Activated T-helper 1 cell treated with Interleukin-2 at 50 U/mL for 16 hours (primary cell): Measurements from ENCODE around the gene PPP3CA.
"Not testable (repeated sequence)": the region's sequence is repeated elsewhere in the genome, so short reads cannot be mapped to it uniquely, and the experiment has no call there.

ENCODE experiments used
- DNase-seq: peaks from one replicate; pipeline ENCODE4 v3.0.0-alpha.2; 2020; ENCODE audit warnings: low read depth

Gene PPP3CA

GRCh38 chr4:101252721-101253120, 94.6 kb downstream of the PPP3CA start:
- DNase-seq = no peak

DNA sequence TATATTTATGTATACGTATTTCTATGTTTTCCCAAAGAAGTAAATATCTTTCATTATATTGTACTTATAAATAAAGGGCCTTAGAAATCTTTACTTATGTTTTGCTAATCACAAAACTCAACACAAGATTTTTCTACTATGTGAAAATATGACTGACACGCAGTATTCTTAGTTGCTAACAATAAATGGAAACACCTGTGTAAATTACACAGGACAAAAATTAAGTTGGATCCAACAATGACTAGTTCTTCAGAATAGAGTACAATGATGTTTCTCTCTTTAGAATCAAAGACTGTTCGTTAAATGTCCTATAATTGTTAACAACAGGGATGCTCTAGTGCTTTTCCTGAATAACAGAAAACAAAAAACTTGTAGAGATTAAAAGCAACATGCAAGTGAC, 96.1 kb downstream of the PPP3CA start:
- DNase-seq = no peak

- no peak for DNase-seq
Measured at GRCh38 chr4:101244349-101244748, 103.0 kb downstream of the PPP3CA start.

DNA sequence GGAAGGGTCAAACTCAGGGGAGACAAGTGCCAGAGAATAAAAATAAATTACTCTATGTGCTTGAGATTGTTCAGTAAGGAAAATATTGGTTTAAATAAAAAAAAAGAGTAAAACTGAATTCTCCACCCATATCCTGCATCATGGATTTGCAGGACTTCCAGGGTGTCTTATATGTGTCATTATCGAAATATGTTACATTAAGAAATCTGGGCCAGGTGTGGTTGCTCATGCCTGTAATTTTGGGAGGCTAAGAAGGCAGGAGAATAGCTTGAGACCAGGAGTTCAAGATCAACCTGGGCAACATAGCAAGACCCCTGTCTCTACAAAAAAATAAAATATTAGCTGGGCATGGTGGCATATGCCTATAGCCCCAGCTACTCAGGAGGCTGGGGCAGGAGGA, 104.9 kb downstream of the PPP3CA start:
- no peak for DNase-seq

DNA sequence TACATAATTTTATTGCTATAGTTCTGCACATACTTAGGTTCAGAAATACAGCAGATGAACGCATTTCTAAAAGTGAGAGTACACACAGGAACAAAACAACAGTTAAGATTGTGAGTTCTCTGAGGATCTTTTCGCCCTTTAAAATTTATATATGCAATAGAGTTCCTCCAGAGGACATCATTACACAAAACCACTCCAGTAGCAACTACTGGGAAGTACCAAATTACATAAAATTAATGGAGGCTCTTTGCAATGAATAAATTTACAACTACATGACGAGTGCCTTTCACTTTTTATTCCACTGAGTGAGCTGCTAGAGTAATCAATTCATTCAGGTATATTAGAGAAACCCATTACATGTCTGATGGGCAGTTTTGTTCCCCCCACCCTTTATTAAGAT, 107.2 kb downstream of the PPP3CA start:
- no peak for DNase-seq

GRCh38 chr4:101239665-101240064, 107.7 kb downstream of the PPP3CA start:
- DNase-seq = no peak

- DNase-seq = no peak
Measured at GRCh38 chr4:101238706-101239105, 108.6 kb downstream of the PPP3CA start.

- DNase-seq = no peak
Measured at GRCh38 chr4:101237773-101238172, 109.6 kb downstream of the PPP3CA start.

GRCh38 chr4:101236097-101236496, 111.2 kb downstream of the PPP3CA start:
- no peak for DNase-seq

DNA sequence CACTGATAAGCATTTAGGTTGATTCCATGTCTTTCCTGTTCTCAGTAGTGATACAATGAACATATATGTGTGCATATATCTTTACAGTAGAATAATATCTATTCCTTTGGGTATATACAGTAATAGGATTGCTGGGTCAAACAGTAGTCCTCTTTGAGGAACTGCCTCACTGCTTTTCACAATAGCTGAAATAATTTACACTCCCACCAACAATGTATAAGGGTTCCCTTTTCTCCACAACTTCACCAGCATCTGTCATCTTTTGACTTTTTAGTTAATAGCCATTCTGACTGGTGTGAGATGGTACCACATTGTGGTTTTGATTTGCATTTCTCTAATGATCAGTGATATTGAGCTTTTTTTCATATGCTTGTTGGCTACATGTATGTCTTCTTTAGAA, 113.2 kb downstream of the PPP3CA start:
- not testable (repeated sequence) for DNase-seq

GRCh38 chr4:101232074-101232776, 115.1 kb downstream of the PPP3CA start:
- no peak for DNase-seq

- no peak for DNase-seq
Measured at GRCh38 chr4:101230801-101231426, 116.4 kb downstream of the PPP3CA start.

DNA sequence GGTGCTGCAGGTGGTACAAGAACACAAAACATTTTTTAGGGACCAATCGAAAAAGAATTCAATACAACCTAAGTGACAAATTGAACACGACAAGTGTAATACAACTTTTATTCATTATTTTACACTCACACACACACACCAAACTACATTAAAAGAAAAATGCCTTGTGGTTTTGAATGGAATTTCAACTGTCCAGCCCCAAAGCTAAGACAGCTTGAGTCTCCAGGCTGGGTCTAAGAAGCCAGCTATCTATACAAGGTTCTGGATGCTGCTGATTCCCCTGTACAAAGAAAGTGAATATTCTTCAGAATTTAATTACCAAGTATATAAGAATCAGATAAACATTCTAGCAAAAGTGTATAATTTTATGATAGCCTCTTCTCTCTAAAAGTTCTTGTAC, 118.2 kb downstream of the PPP3CA start:
- DNase-seq = no peak

DNA sequence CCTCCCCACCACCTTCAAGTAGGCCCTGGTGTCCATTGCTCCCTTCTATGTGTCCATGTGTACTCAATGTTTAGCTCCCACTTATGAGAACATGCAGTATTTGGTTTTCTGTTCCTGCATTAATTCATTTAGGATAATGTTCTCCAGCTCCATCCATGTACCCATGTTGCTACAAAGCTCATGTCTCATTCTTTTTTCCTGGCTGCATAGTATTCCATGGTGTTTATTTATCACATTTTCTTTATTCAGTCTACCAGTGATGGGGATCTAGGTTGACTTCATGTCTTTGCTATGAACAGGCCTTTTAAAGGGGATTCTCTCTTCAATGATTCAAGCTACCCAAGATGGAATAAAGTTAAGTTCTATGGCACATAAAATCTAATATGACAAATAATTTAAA, 119.6 kb downstream of the PPP3CA start:
- no peak for DNase-seq

DNA sequence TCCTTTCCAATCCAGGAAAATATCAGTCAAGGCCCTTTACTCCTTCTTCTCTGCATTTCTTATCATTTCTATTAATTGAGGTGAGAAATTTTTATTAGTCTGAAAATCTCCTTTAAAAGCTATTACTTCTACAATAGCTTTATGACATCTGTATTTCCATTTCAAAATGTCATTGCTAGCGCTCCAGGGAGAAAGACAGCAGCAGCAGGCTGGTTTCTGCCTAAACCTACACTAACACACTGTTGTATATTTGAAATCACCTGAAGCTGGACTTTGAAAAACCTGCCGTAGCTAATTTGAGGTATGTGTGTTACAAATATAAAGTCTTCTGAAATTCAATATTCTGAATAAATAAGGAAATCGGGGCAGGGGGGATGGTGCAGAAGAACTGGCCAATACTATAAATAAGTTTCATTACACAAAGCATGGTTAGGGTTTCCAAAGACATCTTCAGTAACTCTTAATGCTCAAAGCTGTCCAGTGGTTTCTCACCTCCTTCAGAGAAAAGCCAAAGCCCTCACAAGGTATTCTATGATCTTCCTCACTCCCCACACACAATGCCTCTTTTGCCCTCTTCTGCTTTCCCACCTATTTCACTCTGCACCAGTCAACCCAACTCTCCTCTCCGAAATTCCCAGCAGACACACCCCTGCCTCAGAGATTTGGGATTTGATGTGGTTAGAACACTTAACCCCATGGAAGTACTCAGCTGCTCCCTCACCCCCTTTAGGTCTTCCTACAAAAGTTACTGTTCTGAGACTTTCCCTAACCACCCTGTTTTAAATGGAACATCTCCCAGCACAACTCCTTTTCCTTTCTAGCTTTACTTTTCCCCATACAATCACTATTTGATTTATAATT, 122.7 kb downstream of the PPP3CA start:
- no peak for DNase-seq

DNA sequence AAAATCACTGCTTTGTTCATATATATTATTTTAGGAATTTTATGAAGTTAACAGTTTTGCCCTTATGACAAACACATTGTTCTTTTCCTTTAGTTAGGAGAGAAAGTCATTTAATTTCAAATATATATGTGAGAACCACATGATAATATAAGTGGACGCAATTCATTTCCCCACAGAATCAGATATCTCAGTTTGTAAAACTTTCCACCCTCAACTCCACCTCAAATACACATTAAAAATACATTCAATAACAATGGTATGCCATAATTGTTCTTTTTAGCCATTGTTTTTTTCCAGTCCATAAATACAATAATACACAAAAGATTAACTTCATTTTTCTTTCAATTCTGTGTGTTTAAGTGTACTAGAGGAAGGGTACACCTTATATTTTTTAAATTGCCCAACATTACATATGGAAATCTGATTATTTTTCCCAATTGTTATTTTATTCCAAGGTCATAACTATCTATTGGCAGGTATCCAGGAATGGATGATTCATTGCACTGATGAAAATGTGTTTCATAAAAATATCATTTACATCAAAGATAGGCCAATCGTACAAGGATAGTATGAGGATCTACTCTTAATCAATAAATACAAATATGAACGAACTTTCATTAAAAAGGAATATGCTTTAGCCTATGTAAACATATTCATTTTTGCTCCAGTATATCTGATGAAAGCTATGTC, 125.0 kb downstream of the PPP3CA start:
- DNase-seq = no peak

DNA sequence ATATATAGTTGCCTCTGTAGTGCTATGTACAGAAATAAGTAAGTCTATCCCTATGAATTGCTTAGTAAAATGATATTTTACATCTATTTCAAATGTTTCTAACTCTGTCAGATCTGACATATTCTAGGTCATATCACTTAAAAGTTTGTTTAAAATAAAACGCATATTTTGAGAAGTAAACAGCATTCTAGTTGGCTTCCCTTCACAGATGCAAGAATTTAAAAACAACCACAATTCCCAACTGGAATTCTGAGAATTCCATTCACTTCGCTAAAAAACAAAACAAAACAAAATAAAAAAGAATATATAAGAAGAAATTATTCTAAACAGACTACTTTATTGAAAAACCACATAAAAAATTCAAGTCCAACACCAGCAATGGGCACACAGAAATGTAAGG, 126.0 kb downstream of the PPP3CA start:
- no peak for DNase-seq

DNA sequence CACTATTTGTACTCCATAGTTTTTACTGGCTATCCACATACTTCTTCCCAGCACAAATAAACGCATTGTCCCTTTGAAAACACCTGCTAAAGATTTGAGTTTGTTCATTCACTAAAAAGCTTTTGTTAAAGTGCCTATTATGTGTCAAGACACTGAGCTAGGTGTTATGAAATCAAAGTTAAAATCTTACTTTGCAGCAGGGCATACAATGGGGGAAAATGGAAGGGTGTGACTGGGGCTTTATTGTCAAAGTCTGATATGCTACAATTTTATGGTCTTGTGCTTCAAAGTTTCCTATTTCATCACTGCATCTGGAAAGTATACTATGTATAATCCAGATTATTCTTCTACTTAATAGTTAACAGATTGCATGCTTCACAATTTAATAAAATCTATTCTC, 128.4 kb downstream of the PPP3CA start:
- no peak for DNase-seq

DNA sequence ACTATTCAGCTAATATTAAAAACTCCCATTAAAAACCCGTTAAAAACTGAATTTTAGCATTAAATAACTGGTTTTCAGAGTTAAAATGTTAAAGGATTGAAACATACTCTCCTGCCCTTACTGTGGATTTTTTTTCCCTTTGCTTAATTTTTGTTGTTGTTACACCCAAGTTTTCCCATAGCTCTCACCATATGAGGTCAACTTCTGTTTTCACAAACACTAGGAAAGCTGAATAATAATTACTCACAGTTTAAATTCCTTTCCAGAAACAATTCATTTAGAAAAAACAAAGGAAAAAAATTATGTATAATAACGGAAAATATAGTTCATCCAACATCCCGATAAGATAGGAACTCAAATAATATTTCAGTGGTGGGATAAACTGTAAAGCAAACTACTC, 129.0 kb downstream of the PPP3CA start:
- DNase-seq = no peak

DNA sequence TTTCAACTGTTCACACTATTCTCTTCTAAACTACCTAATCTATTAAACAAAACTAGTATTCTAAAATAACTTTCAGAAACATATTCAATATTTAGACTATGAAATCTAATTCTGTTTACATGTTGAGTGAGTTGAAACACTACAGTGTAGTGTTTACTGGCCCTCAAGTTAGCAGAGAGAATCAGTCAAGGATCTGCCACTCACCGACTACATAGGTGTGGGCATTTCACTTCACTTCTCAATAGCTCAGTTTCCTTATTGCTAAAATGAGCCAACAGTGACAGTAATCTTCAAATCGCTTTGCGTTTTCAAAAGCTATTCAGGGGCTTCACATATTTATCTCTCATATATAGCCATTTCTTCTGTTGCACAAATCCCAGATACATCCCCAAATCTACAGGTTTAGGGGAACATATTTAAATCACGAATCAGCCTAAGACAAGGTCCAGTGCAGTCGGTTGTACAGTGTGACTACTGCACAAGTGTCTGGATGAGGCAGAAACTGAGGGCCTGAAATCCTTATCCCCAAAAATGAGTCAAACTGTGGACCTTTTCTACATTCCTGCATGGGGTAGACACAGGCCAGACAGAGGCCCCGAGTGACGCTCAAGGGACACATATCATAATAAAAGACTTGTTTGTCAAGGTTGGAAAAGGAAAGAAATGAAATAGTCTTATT, 129.8 kb downstream of the PPP3CA start:
- no peak for DNase-seq

DNA sequence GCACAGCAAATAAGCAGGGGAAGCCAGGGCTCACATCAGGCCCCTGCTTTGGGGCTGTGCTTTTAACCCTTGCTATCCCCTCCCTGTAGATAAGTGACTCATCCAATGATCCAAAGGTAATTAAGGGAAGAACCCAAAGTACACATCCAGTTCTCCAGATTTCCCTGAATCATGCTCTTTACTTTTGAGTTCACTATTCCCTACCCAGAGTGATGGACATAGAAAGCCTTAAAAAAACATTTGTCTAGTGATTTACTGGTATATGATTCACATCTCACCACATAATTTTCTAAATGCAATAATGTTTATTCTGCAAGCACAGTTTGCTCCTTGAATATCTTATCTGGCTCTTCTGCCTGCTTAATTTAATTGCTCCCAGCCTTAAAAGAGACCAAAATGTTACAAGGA, 136.2 kb downstream of the PPP3CA start:
- DNase-seq = no peak

- no peak for DNase-seq
Measured at GRCh38 chr4:101210331-101210730, 137.0 kb downstream of the PPP3CA start.
